Activated naive CD4-positive, alpha-beta T cell treated with anti-CD3 and anti-CD28 coated beads, Interleukin-2, amount 50 U/mL, for 24 hours (primary cell): Measurements from ENCODE around the gene LRRN3.

Experiments
- H3K27ac Mint-ChIP-seq: one replicate; pipeline ENCODE4 v1.8.0; 2021; ENCODE audit warnings: mild to moderate bottlenecking, mixed read lengths
- H3K27me3 Mint-ChIP-seq: one replicate; pipeline ENCODE4 v1.8.0; 2021; ENCODE audit warnings: mixed read lengths
- H3K36me3 Mint-ChIP-seq: one replicate; pipeline ENCODE4 v1.8.0; 2021; ENCODE audit warnings: mixed read lengths
- H3K4me1 Mint-ChIP-seq: one replicate; pipeline ENCODE4 v1.8.0; 2021; ENCODE audit warnings: mixed read lengths
- H3K4me3 Mint-ChIP-seq: one replicate; pipeline ENCODE4 v1.8.0; 2021; ENCODE audit warnings: mild to moderate bottlenecking, mixed read lengths
- H3K9me3 Mint-ChIP-seq: one replicate; pipeline ENCODE4 v1.8.0; 2021; ENCODE audit warnings: mixed read lengths

The LRRN3 gene

GRCh38 chr7:111089822-111090426 is 1.0 kb upstream of the LRRN3 start:
- Mint-ChIP-seq H3K4me1 (peaks cover 76% of the 10 kb centered on the region), H3K36me3 (peaks cover 21% of the 10 kb centered on the region), H3K27me3 (no peaks in the 10 kb centered on the region), H3K27ac (peak overlapping the region; percentile 62), H3K9me3 (no peaks in the 10 kb centered on the region), H3K4me3 (peak overlapping the region; percentile 61)

GRCh38 chr7:111091593-111092358 is 849 bp downstream of the LRRN3 start:
- Mint-ChIP-seq H3K27me3 (no peaks in the 10 kb centered on the region), H3K9me3 (no peaks in the 10 kb centered on the region), H3K27ac (peak overlapping the region; percentile 98), H3K4me3 (peak overlapping the region; percentile 96), H3K36me3 (peaks cover 27% of the 10 kb centered on the region), H3K4me1 (peaks cover 78% of the 10 kb centered on the region)

DNA sequence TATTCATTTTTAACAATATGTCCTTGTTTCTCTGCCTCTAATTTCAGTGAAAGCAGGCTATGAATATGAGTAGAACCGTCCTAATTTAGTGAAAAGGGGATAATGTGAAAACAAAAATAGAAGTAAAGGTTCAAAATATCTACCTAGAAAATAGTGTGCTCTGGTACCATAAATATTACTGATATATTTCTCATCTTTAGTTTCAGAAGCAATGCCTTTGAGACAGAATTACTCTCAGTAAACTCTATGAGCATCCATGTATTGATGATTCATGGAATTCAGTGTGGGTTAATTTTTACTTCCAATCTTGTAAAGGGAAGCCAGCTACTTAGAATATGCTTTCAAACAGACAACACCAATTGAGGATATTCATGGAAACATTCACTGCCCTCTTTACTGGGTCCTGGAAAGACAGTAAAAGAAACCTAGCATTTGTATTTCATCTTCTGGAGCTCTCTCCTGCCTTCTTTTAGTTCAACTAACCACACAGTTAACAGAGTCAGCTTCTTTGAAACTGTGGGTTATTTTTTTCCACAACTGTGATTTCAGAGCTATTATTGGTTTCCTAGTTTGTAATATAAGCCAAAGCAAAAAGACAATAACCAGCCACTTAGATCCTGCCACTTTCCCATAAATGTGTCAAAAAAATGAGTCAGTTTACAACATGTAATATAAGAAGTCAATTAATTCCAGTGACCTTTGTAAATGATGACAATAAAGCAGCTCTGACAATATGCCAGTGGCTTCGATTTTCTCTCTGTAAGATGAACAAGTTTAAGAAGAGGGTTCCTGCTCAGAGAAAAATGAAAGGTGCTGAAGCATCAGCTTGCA is 1.7 kb downstream of the LRRN3 start:
- Mint-ChIP-seq H3K27ac (peak overlapping the region; percentile 98), H3K4me1 (peaks cover 80% of the 10 kb centered on the region)

GRCh38 chr7:111093496-111093895 is 2.6 kb downstream of the LRRN3 start:
- Mint-ChIP-seq H3K4me3 (peak overlapping the region; percentile 96), H3K27me3 (no peaks in the 10 kb centered on the region), H3K36me3 (peaks cover 26% of the 10 kb centered on the region), H3K27ac (peak overlapping the region; percentile 98), H3K4me1 (peaks cover 80% of the 10 kb centered on the region), H3K9me3 (no peaks in the 10 kb centered on the region)

More for the DNA sequence above, 1.7 kb downstream of the LRRN3 start:
- peak overlapping the region; percentile 96 for H3K4me3 Mint-ChIP-seq
- peaks cover 27% of the 10 kb centered on the region for H3K36me3 Mint-ChIP-seq
- H3K9me3 Mint-ChIP-seq, result no peaks in the 10 kb centered on the region
- no peaks in the 10 kb centered on the region for H3K27me3 Mint-ChIP-seq

GRCh38 chr7:111094419-111094818 is 3.5 kb downstream of the LRRN3 start:
- peaks cover 26% of the 10 kb centered on the region for H3K36me3 Mint-ChIP-seq
- peaks cover 80% of the 10 kb centered on the region for H3K4me1 Mint-ChIP-seq
- no peaks in the 10 kb centered on the region for H3K9me3 Mint-ChIP-seq
- peak overlapping the region; percentile 98 for H3K27ac Mint-ChIP-seq
- no peaks in the 10 kb centered on the region for H3K27me3 Mint-ChIP-seq
- H3K4me3 Mint-ChIP-seq, result peak overlapping the region; percentile 96

- Mint-ChIP-seq H3K36me3 (peaks cover 31% of the 10 kb centered on the region), H3K4me1 (peaks cover 74% of the 10 kb centered on the region), H3K9me3 (no peaks in the 10 kb centered on the region), H3K4me3 (peak overlapping the region; percentile 96), H3K27me3 (no peaks in the 10 kb centered on the region), H3K27ac (peak overlapping the region; percentile 81)
These were observed 6.1 kb downstream of the LRRN3 start for GRCh38 chr7:111096997-111097396.

GRCh38 chr7:111098011-111098925 is 7.3 kb downstream of the LRRN3 start:
- H3K27ac Mint-ChIP-seq, result peak overlapping the region; percentile 91
- H3K36me3 Mint-ChIP-seq, result peaks cover 32% of the 10 kb centered on the region
- H3K4me1 Mint-ChIP-seq, result peaks cover 76% of the 10 kb centered on the region
- H3K27me3 Mint-ChIP-seq, result no peaks in the 10 kb centered on the region
- no peaks in the 10 kb centered on the region for H3K9me3 Mint-ChIP-seq
- H3K4me3 Mint-ChIP-seq, result peak overlapping the region; percentile 82

DNA sequence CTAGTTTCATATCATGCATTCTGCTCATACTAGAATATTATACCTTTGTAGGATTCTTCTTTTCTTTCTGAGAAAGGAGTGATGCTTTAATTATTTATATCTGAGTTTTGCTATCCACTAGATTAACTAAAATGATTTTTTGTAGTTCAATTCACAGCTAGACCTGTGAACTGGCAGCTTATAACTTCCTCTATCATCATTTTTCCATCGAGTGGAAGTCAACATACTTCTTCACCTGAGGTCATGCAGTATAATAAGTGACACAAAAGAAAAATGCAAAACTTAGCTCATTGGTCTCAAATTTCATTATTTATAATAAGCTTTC is 8.0 kb downstream of the LRRN3 start:
- H3K4me1 Mint-ChIP-seq, result peaks cover 77% of the 10 kb centered on the region
- H3K27me3 Mint-ChIP-seq, result no peaks in the 10 kb centered on the region
- H3K27ac Mint-ChIP-seq, result peak overlapping the region; percentile 89
- H3K9me3 Mint-ChIP-seq, result no peaks in the 10 kb centered on the region
- H3K4me3 Mint-ChIP-seq, result no peak overlapping the region
- H3K36me3 Mint-ChIP-seq, result peaks cover 32% of the 10 kb centered on the region

DNA sequence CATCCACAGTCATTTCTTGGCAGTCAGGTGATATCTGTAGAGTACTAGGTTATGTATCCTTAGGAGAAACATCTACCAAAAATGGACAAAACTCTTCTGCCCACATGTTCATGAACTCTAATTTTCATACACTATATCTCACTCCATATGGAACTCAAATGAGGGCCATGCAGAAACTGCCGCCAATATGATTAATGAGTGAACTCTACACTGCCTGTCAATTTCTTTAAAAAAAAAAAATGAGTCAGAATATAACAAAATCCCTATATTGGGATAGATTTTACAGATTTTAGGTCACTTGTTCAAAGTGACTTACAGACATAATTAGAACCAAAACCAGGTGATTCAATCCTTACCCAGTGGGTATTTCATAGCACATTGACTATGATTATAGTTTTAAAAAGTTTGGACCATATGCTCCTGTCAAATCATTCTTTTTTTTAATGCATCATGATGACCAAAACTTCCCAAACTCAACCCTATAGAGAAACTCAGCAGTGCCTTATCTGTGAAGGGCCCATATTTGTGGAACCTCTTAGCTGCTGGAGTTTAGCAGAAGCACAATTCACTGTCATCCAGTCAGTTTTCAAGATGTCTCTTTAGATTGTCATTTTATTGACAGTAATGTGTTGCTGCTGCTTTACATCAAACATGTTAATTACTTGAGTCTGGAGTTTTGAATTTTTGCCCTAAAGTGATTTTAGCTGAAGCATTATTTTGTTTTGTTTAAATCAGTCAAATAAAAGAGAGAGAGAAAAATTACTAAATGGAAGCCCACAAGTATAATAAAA is 11.1 kb downstream of the LRRN3 start:
- H3K27ac Mint-ChIP-seq, result peak overlapping the region; percentile 30
- peaks cover 73% of the 10 kb centered on the region for H3K4me1 Mint-ChIP-seq
- no peaks in the 10 kb centered on the region for H3K27me3 Mint-ChIP-seq
- peaks cover 24% of the 10 kb centered on the region for H3K36me3 Mint-ChIP-seq
- H3K4me3 Mint-ChIP-seq, result no peak overlapping the region
- H3K9me3 Mint-ChIP-seq, result no peaks in the 10 kb centered on the region

- no peaks in the 10 kb centered on the region for H3K9me3 Mint-ChIP-seq
- H3K36me3 Mint-ChIP-seq, result peaks cover 24% of the 10 kb centered on the region
- peak overlapping the region; percentile 26 for H3K4me3 Mint-ChIP-seq
- H3K27ac Mint-ChIP-seq, result no peak overlapping the region
- H3K4me1 Mint-ChIP-seq, result peaks cover 72% of the 10 kb centered on the region
- H3K27me3 Mint-ChIP-seq, result no peaks in the 10 kb centered on the region
These were observed 12.2 kb downstream of the LRRN3 start for GRCh38 chr7:111103136-111103535.

GRCh38 chr7:111103678-111104274 is 12.8 kb downstream of the LRRN3 start:
- H3K4me3 Mint-ChIP-seq, result no peak overlapping the region
- H3K9me3 Mint-ChIP-seq, result no peaks in the 10 kb centered on the region
- H3K27ac Mint-ChIP-seq, result no peak overlapping the region
- peaks cover 26% of the 10 kb centered on the region for H3K36me3 Mint-ChIP-seq
- H3K4me1 Mint-ChIP-seq, result peaks cover 70% of the 10 kb centered on the region
- no peaks in the 10 kb centered on the region for H3K27me3 Mint-ChIP-seq

DNA sequence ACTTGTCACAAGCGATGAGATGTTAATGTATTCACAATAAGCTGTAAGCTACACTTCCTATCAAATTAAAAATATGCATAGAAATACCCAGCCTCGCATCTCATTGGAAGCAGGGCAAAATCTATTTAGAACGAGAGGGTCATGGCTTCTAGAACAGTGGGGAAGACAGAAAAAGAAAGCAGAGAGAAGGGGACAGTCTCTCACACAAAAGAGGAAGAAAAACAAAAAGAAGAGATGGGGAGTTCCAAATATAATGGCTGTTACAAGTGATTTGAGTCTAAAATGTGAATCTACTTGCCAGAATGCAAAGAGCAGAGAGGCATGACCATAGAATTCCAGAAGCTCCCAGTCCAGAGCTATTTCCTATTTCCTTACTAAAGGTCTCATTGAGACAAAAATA is 13.8 kb downstream of the LRRN3 start:
- peaks cover 71% of the 10 kb centered on the region for H3K4me1 Mint-ChIP-seq
- H3K27ac Mint-ChIP-seq, result no peak overlapping the region
- peaks cover 27% of the 10 kb centered on the region for H3K36me3 Mint-ChIP-seq
- H3K4me3 Mint-ChIP-seq, result no peak overlapping the region
- no peaks in the 10 kb centered on the region for H3K27me3 Mint-ChIP-seq
- H3K9me3 Mint-ChIP-seq, result no peaks in the 10 kb centered on the region

DNA sequence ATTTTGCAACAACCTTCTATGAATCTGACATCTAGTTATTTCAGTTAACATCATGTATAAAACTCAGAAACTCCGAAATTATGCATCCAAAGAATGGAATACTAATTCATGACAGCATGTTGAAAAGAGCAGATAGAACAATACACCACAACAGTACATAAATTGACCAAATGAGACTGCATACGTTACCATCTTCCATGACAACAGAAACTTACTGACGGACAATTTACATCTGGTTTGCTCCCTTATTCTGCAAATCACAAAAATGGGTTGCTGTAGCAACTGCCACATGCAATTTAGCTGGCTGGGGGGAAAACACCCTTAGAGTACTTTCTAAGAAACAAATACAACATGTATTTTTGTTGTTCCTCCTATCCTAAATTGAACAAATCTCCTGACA is 14.3 kb downstream of the LRRN3 start:
- H3K4me3 Mint-ChIP-seq, result no peak overlapping the region
- peaks cover 71% of the 10 kb centered on the region for H3K4me1 Mint-ChIP-seq
- H3K27me3 Mint-ChIP-seq, result no peaks in the 10 kb centered on the region
- H3K36me3 Mint-ChIP-seq, result peaks cover 27% of the 10 kb centered on the region
- H3K27ac Mint-ChIP-seq, result no peak overlapping the region
- no peaks in the 10 kb centered on the region for H3K9me3 Mint-ChIP-seq

DNA sequence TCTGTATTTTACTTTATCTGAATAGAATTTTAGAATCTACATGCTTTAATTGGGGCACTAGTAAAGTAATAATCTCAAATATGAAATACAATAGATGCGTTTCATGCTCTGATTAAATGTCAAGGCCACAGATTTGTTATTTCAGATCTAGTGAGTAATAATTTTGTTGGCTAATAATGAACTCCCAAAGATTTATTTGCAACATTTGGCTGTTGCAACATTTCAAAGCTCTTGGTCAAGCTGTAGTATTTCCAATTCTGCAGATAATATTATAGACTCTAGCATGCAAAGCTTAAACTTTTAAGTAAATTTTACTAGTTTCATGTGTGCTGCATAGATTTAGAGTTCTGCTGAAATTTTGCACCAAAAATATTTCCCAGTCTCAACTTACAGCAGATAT is 16.7 kb downstream of the LRRN3 start:
- Mint-ChIP-seq H3K27me3 (no peaks in the 10 kb centered on the region), H3K27ac (no peak overlapping the region), H3K36me3 (peaks cover 20% of the 10 kb centered on the region), H3K9me3 (no peaks in the 10 kb centered on the region), H3K4me1 (peaks cover 70% of the 10 kb centered on the region), H3K4me3 (no peak overlapping the region)
